A549 (cell line): ENCODE results near the gene PCED1B. TPM values are rescaled to one million over a fixed set of nuclear protein-coding genes. Genes with fewer than 3 reads are reported as not detected.

Experiments used
- ATAC-seq, 2 experiments: fragments of 200-7000 bp in 1 of 2; fragments of >200 bp in 1 of 2; cut with Nextera tagmentation in 1 of 2; cut with Tn5 transposase in 1 of 2; 3 replicates each; pipeline versions ENCODE4 v1.8.0 to v1.9.1; 2018 to 2020; ENCODE audit warnings: mild to moderate bottlenecking in 1 of 2, moderate library complexity in 1 of 2
- CTCF ChIA-PET: fragments of 300-600 bp; sonication (Branson Sonifier 250); formaldehyde crosslinking; extraction: SDS; loops from one replicate; lab custom pipeline; 2021; ENCODE audit warnings: antibody characterized with exemption, inconsistent platforms; lab: Yijun Ruan, JAX
- POLR2A ChIA-PET: fragments of 350-600 bp; formaldehyde crosslinking; extraction: SDS; loops from one replicate; lab custom pipeline; 2021; ENCODE audit warnings: antibody characterized with exemption, inconsistent platforms; lab: Yijun Ruan, JAX
- DNase-seq, 2 experiments: peaks; one replicate each; pipeline versions ENCODE4 v3.0.0 to v3.0.0-alpha.2; 2011 to 2016; ENCODE audit warnings: low read depth in 1 of 2, low spot score in 1 of 2
- FAIRE-seq: peaks from 2 replicates; lab custom pipeline; 2011; peaks lifted over from hg19 to GRCh38; lab: Jason Lieb, UNC
- H3K27ac ChIP-seq, 2 experiments: fragments of >200 bp; sonication (Bioruptor Twin); formaldehyde crosslinking; 3 replicates each; pipeline ENCODE4 v1.5.1; 2016 to 2017
- H3K4me1 ChIP-seq: fragments of >200 bp; sonication (Bioruptor Twin); formaldehyde crosslinking; 3 replicates; pipeline ENCODE4 v1.6.1; 2016
- H3K4me2 ChIP-seq: fragments of >200 bp; sonication (Bioruptor Twin); formaldehyde crosslinking; 3 replicates; pipeline ENCODE4 v1.6.1; 2016
- H3K4me3 ChIP-seq: fragments of >200 bp; sonication (Bioruptor Twin); formaldehyde crosslinking; 3 replicates; pipeline ENCODE4 v1.5.1; 2016
- H3K9me3 ChIP-seq: fragments of >200 bp; sonication (Bioruptor Twin); formaldehyde crosslinking; 3 replicates; pipeline ENCODE4 v1.6.1; 2016
- CBX2 ChIP-seq: fragments of 200-600 bp; sonication (generic); IDR thresholded peaks from 2 replicates; pipeline ENCODE4 v1.6.1; 2016; ENCODE audit warnings: low read depth, mild to moderate bottlenecking, borderline replicate concordance
- EHF ChIP-seq: fragments of 250-450 bp; sonication (Bioruptor Pico); IDR thresholded peaks from 2 replicates; pipeline ENCODE4 v1.5.0; 2020; ENCODE audit warnings: mild to moderate bottlenecking
- ESRRA ChIP-seq: fragments of 150-350 bp; IDR thresholded peaks from 2 replicates; pipeline ENCODE4 v1.6.1; 2014; ENCODE audit warnings: mild to moderate bottlenecking, low read length, borderline replicate concordance
- FOSB ChIP-seq: fragments of 250-450 bp; sonication (Bioruptor Pico); IDR thresholded peaks from 2 replicates; pipeline ENCODE4 v1.5.0; 2020; ENCODE audit warnings: mild to moderate bottlenecking, moderate library complexity
- FOSL2 ChIP-seq, 2 experiments: fragments of 450-650 bp in 1 of 2; fragments of >200 bp in 1 of 2; sonication (Bioruptor Twin) in 1 of 2; formaldehyde crosslinking; IDR thresholded peaks; 2 replicates each; pipeline versions ENCODE4 v1.5.0 to v1.6.1; 2016 to 2020; ENCODE audit warnings: mild to moderate bottlenecking in 1 of 2, moderate library complexity in 1 of 2
- FOXS1 ChIP-seq: fragments of 250-450 bp; sonication (Bioruptor Pico); IDR thresholded peaks from 2 replicates; pipeline ENCODE4 v1.5.0; 2020; ENCODE audit warnings: mild to moderate bottlenecking, moderate library complexity
- GATA3 ChIP-seq: IDR thresholded peaks from 2 replicates; pipeline ENCODE4 v1.6.1; 2012; ENCODE audit warnings: borderline replicate concordance
- HDAC2 ChIP-seq: fragments of 200-600 bp; sonication (generic); IDR thresholded peaks from 2 replicates; pipeline ENCODE4 v1.6.1; 2016
- HMGXB4 ChIP-seq: fragments of 250-450 bp; sonication (Bioruptor Pico); IDR thresholded peaks from 2 replicates; pipeline ENCODE4 v1.5.0; 2021; ENCODE audit warnings: mild to moderate bottlenecking, moderate library complexity, borderline replicate concordance
- HOXA7 ChIP-seq: fragments of 250-450 bp; sonication (Bioruptor Pico); IDR thresholded peaks from 2 replicates; pipeline ENCODE4 v1.5.0; 2020; ENCODE audit warnings: mild to moderate bottlenecking, moderate library complexity
- HOXB13 ChIP-seq: fragments of 250-450 bp; sonication (Bioruptor Pico); IDR thresholded peaks from 2 replicates; pipeline ENCODE4 v1.5.0; 2020; ENCODE audit warnings: low read depth, mild to moderate bottlenecking, moderate library complexity
- HOXB5 ChIP-seq: fragments of 250-450 bp; sonication (Bioruptor Pico); IDR thresholded peaks from 2 replicates; pipeline ENCODE4 v1.5.0; 2020; ENCODE audit warnings: mild to moderate bottlenecking, moderate library complexity
- JUNB ChIP-seq: fragments of >200 bp; sonication (Bioruptor Twin); formaldehyde crosslinking; IDR thresholded peaks from 2 replicates; pipeline ENCODE4 v1.6.1; 2016
- MAFK ChIP-seq: fragments of 450-650 bp; IDR thresholded peaks from 2 replicates; pipeline ENCODE4 v1.6.1; 2014; ENCODE audit not compliant: partially characterized antibody
- MAZ ChIP-seq: fragments of 150-350 bp; IDR thresholded peaks from 2 replicates; pipeline ENCODE4 v1.6.1; 2014; ENCODE audit warnings: antibody characterized with exemption, low read depth, low read length, borderline replicate concordance
- MYC ChIP-seq: IDR thresholded peaks from 2 replicates; pipeline ENCODE4 v1.6.1; 2012; ENCODE audit warnings: mild to moderate bottlenecking, inconsistent platforms, low read length, improper control_type of control experiment, borderline replicate concordance
- PBX3 ChIP-seq: IDR thresholded peaks from 2 replicates; pipeline ENCODE4 v1.6.1; 2012
- POLR2A ChIP-seq: IDR thresholded peaks from 2 replicates; pipeline ENCODE4 v1.6.1; 2012; ENCODE audit warnings: mild to moderate bottlenecking, low read length
- POLR2AphosphoS2 ChIP-seq: conservative IDR thresholded peaks from 2 replicates; pipeline ENCODE4 v1.6.1; 2012; ENCODE audit warnings: low read length, improper control_type of control experiment, inconsistent platforms
- RAD21 ChIP-seq, 2 experiments: fragments of >200 bp in 1 of 2; sonication (Bioruptor Twin) in 1 of 2; formaldehyde crosslinking in 1 of 2; IDR thresholded peaks in 1 of 2; conservative IDR thresholded peaks in 1 of 2; 2 replicates in 1 of 2; 3 replicates in 1 of 2; pipeline ENCODE4 v1.6.1; 2012 to 2018; ENCODE audit warnings: inconsistent platforms in 1 of 2
- RARB ChIP-seq: fragments of 250-450 bp; sonication (Bioruptor Pico); IDR thresholded peaks from 2 replicates; pipeline ENCODE4 v1.8.0; 2021; ENCODE audit warnings: mild to moderate bottlenecking, moderate library complexity
- RCOR1 ChIP-seq: fragments of 150-350 bp; IDR thresholded peaks from 2 replicates; pipeline ENCODE4 v1.6.1; 2014; ENCODE audit warnings: antibody characterized with exemption, low read length, low read depth
- RFX5 ChIP-seq: fragments of 450-650 bp; IDR thresholded peaks from 2 replicates; pipeline ENCODE4 v1.7.1; 2014; ENCODE audit warnings: antibody characterized with exemption, mild to moderate bottlenecking, moderate library complexity
- RNF2 ChIP-seq: fragments of 200-600 bp; sonication (generic); IDR thresholded peaks from 2 replicates; pipeline ENCODE4 v1.6.1; 2016; ENCODE audit warnings: low read depth, mild to moderate bottlenecking, antibody characterized with exemption, moderate library complexity, borderline replicate concordance
- SMC3 ChIP-seq: fragments of >200 bp; sonication (Bioruptor Twin); formaldehyde crosslinking; IDR thresholded peaks from 3 replicates; pipeline ENCODE4 v1.6.1; 2018; ENCODE audit warnings: inconsistent platforms
- SREBF2 ChIP-seq: fragments of 450-650 bp; IDR thresholded peaks from 2 replicates; pipeline ENCODE4 v1.6.1; 2014; ENCODE audit warnings: mild to moderate bottlenecking, moderate library complexity
- ZC3H11A ChIP-seq: fragments of 450-650 bp; IDR thresholded peaks from 2 replicates; pipeline ENCODE4 v1.6.1; 2014; ENCODE audit warnings: antibody characterized with exemption, mild to moderate bottlenecking
- ZFP36 ChIP-seq: fragments of 450-650 bp; IDR thresholded peaks from 2 replicates; pipeline ENCODE4 v1.6.1; 2014; ENCODE audit warnings: borderline replicate concordance; ENCODE audit not compliant: partially characterized antibody
- ZNF302 ChIP-seq: fragments of 250-450 bp; sonication (Bioruptor Pico); IDR thresholded peaks from 2 replicates; pipeline ENCODE4 v1.9.0; 2021; ENCODE audit warnings: inconsistent platforms, mild to moderate bottlenecking, moderate library complexity
- WGBS: methylation state at CpG from one replicate; pipeline ENCODE4 v1.1.6; 2017; ENCODE audit errors: missing lambda C conversion rate; 5-methylcytosine and 5-hydroxymethylcytosine counted together
- polyA plus RNA-seq, 4 experiments: library from polyadenylated mRNA; depleted of rRNA in 3 of 4; stranded (reverse); fragments of >200 nt; fragmentation: RNase III in 1 of 4; extraction: RNeasy Plus Mini Kit Qiagen cat#74134 plus additional on column Dnase treatment in 1 of 4; gene quantifications; 2 replicates in 3 of 4; 3 replicates in 1 of 4; pipeline ENCODE4 v1.2.3, GENCODE V29; 2011 to 2017
- TF ChIP-seq, protein P1 (sequence below): fragments of 250-450 bp; sonication (Bioruptor Pico); IDR thresholded peaks from 2 replicates; pipeline ENCODE4 v1.5.0; 2020; ENCODE audit warnings: low read depth, mild to moderate bottlenecking, moderate library complexity
- TF ChIP-seq, protein P2 (sequence below): fragments of 450-650 bp; IDR thresholded peaks from 2 replicates; pipeline ENCODE4 v1.6.1; 2014; ENCODE audit warnings: antibody characterized with exemption

PCED1B gene
- polyA plus RNA-seq, 2 of the 4 experiments (the other 2 are of a cell fraction), result 74.6 to 108 TPM

DNA sequence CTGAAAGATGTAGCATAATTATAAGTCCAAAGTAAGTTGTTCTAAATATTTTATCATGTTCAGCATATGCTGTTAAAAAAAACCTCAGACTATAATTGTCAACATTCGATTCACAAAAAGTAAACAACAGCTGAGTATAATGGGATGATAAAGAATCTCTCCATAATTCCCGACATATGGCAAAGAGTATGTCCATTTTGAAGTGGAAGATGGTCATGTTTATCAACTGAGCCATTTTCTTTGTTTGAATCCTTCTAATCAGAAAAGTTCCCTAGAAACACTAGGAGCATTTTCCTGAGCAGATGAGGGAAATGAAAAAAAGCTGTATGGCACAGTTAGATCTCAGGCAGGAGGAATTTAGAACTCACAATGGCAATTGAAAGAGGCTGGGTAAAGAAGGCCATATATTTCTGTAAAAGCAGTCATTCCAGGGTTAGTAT, 192.4 kb downstream of the PCED1B start (continued):
- TF ChIP-seq HMGXB4 (CRISPR knock-in tag) (no peak; the same call in 1 of the 2 replicates), POLR2AphosphoS2 (no peak), RNF2 (no peak), POLR2A (no peak), FOXS1 (CRISPR knock-in tag) (peak; percentile 81), RARB (CRISPR knock-in tag) (peak; percentile 80; the same call in 1 of the 2 replicates), RFX5 (no peak), JUNB (no peak), ZNF302 (CRISPR knock-in tag) (peak; percentile 92), HOXB5 (CRISPR knock-in tag) (peak; percentile 91), MYC (no peak), HDAC2 (no peak), ZFP36 (no peak), HOXB13 (CRISPR knock-in tag) (peak; percentile 95; the same call in 1 of the 2 replicates), ZC3H11A (no peak), SMC3 (no peak), SREBF2 (no peak), PBX3 (no peak), CBX2 (no peak), RAD21 (conservative IDR thresholded peaks at IDR 0.05 in 1 of 2, IDR thresholded peaks at IDR 0.05 in 1 of 2) (no peak), ESRRA (no peak), RCOR1 (no peak)
- TF ChIP-seq, protein P1, sequence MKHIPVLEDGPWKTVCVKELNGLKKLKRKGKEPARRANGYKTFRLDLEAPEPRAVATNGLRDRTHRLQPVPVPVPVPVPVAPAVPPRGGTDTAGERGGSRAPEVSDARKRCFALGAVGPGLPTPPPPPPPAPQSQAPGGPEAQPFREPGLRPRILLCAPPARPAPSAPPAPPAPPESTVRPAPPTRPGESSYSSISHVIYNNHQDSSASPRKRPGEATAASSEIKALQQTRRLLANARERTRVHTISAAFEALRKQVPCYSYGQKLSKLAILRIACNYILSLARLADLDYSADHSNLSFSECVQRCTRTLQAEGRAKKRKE (CRISPR knock-in tag), result peak; percentile 95
- TF ChIP-seq, protein P2, sequence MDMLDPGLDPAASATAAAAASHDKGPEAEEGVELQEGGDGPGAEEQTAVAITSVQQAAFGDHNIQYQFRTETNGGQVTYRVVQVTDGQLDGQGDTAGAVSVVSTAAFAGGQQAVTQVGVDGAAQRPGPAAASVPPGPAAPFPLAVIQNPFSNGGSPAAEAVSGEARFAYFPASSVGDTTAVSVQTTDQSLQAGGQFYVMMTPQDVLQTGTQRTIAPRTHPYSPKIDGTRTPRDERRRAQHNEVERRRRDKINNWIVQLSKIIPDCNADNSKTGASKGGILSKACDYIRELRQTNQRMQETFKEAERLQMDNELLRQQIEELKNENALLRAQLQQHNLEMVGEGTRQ, result no peak

DNA sequence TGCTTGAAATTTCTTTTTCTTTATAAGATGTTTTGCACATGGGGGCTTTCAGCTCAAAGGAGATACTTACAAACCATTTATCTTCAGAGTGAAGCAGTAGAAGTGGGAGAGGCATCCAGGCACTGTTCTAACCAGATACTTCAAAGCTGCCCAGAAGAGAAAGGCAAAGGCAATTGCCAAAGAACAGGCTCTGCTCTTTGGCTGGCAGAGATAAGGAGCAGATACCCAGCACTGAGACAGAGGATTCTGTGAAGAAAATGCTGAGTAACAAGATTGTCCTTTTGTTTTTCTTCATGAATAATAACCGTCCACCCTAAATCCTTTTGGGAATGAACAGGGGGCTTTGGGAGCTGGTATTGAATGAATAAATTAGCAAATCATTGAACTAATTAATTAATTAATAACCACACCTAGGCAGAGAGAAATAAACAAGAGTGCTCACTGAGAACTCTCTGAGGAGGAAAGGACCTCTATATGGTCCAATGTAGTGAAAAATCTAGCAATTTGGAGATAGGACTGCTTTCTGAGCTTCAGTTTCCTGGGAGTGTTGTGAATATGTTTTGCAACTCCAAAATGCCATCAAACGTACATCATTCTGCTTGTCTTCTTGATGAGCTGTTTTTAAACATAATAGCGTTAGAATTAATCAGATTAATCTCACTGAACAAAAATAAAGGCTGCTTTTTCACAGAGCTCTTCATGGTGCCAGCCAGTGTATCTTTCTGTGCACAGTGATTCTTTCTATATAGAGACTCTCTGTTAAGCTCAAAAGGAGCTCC, 193.2 kb downstream of the PCED1B start:
- Histone ChIP-seq H3K4me3 (no peak overlapping the region), H3K9me3 (peaks cover 20% of the 10 kb centered on the region), H3K4me2 (peak overlapping the region; percentile 73), H3K4me1 (peaks cover 74% of the 10 kb centered on the region), H3K27ac (peak overlapping the region; percentile 91 to 100)
- 14% methylated on average over 3 of the region's 3 CpGs for WGBS
- ChIA-PET POLR2A (interaction anchor here (0.8 to 2.4 kb wide), 8 partner anchors 48 to 198 kb away, joined by 3 to 18 read pairs (median 5); partner anchors contain the start of genes AMIGO2 and PCED1B), CTCF (interaction anchor here (0.7 to 1.8 kb wide), 14 partner anchors 10 to 198 kb away, joined by 3 to 10 read pairs (median 4); no protein-coding TSS in a partner anchor)
- ATAC-seq, result peak; percentile 40 to 53; a peak in 3 of 6 replicates
- no peak for FAIRE-seq
- no peak; the same call in 1 of the 2 replicates for TF ChIP-seq ZNF302 (CRISPR knock-in tag)
- TF ChIP-seq HOXB5 (CRISPR knock-in tag), result no peak
- no peak for TF ChIP-seq FOXS1 (CRISPR knock-in tag)
- TF ChIP-seq EHF (CRISPR knock-in tag), result no peak; the same call in 1 of the 2 replicates
- no peak for TF ChIP-seq GATA3
- no peak for TF ChIP-seq FOSL2 (IDR thresholded peaks at IDR 0.05)
- TF ChIP-seq FOSL2 (CRISPR knock-in tag; IDR thresholded peaks at IDR 0.05), result no peak
- no peak for TF ChIP-seq HMGXB4 (CRISPR knock-in tag)
- TF ChIP-seq HOXA7, result no peak
- TF ChIP-seq MAZ, result no peak
- TF ChIP-seq, protein P1 (CRISPR knock-in tag), result no peak
- peak; percentile 93 for TF ChIP-seq MAFK
- TF ChIP-seq FOSB, result peak; percentile 31; the same call in 1 of the 2 replicates
- DNase-seq, result peak in 1 of 2 experiments; percentile 66
